ENCODE data around the gene UBE2F. TPM values are rescaled to one million over a fixed set of nuclear protein-coding genes. Genes with fewer than 3 reads are reported as not detected.
"Not testable (repeated sequence)": the region's sequence is repeated elsewhere in the genome, so short reads cannot be mapped to it uniquely, and the experiment has no call there.

UBE2F gene
- total and polyA plus RNA-seq, 12 donors = 26.8 to 101 (median 54.5) TPM

- WGBS, 4 donors = 85 to 91% (median 88%) methylated on average over 7 of the region's 7 CpGs
- Histone ChIP-seq H3K27ac (no peak overlapping the region), H3K27me3 (no peaks in the 10 kb centered on the region), H3K4me1 (replicated peaks in 1 of 2) (peaks cover 0 to 14% of the 10 kb centered on the region in 2 donors), H3K36me3 (replicated peaks in 1 of 2) (peaks cover 0 to 14% of the 10 kb centered on the region in 2 donors), H3K4me3 (no peak overlapping the region), H3K9me3 (replicated peaks in 1 of 3) (no peaks in the 10 kb centered on the region)
- TF ChIP-seq CTCF (IDR thresholded peaks at IDR 0.05) (no peak), POLR2A (IDR thresholded peaks at IDR 0.05) (no peak)
- intact Hi-C loops (cut with DNase I) = loop anchor here in 1 of 2 donors (5.0 kb wide), 1 partner anchor 97 kb away; the partner anchor contains the start of gene UBE2F
- peak in 1 of 7 donors; percentile 43 for DNase-seq
These were observed 97.6 kb downstream of the UBE2F start for GRCh38 chr2:238064376-238064775.

- Histone ChIP-seq H3K36me3 (replicated peaks in 1 of 2) (peaks cover 0 to 21% of the 10 kb centered on the region in 2 donors), H3K9me3 (replicated peaks in 1 of 3) (no peaks in the 10 kb centered on the region), H3K27ac (no peak overlapping the region), H3K4me1 (replicated peaks in 1 of 2) (peaks cover 0 to 7% of the 10 kb centered on the region in 2 donors), H3K4me3 (no peak overlapping the region), H3K27me3 (no peaks in the 10 kb centered on the region)
- no peak for TF ChIP-seq CTCF (IDR thresholded peaks at IDR 0.05)
- no peak for TF ChIP-seq POLR2A (IDR thresholded peaks at IDR 0.05)
- intact Hi-C loops (cut with DNase I) = no loop called here
- 86 to 93% (median 89%) methylated on average over 18 of the region's 18 CpGs for WGBS, 4 donors
- DNase-seq = peak in 1 of 7 donors; percentile 10
These were observed 98.4 kb downstream of the UBE2F start for GRCh38 chr2:238065071-238065846.

GRCh38 chr2:238066218-238066617 lies 99.4 kb downstream of the UBE2F start:
- H3K27me3 ChIP-seq = no peaks in the 10 kb centered on the region
- H3K36me3 ChIP-seq (replicated peaks in 1 of 2) = peaks cover 0 to 21% of the 10 kb centered on the region in 2 donors
- intact Hi-C loops (cut with DNase I) = no loop called here
- TF ChIP-seq CTCF (IDR thresholded peaks at IDR 0.05) (no peak), POLR2A (IDR thresholded peaks at IDR 0.05) (no peak)
- H3K9me3 ChIP-seq (replicated peaks in 1 of 3) = no peaks in the 10 kb centered on the region
- WGBS, 4 donors = 85 to 93% (median 88%) methylated on average over 9 of the region's 9 CpGs
- no peak overlapping the region for H3K27ac ChIP-seq
- peak in 1 of 7 donors; percentile 46 for DNase-seq
- H3K4me1 ChIP-seq (replicated peaks in 1 of 2) = peaks cover 0 to 7% of the 10 kb centered on the region in 2 donors
- H3K4me3 ChIP-seq = no peak overlapping the region

- H3K4me1 ChIP-seq (replicated peaks in 1 of 2); H3K4me3 ChIP-seq; H3K27me3 ChIP-seq; intact Hi-C loops (cut with DNase I); H3K27ac ChIP-seq; H3K9me3 ChIP-seq (replicated peaks in 1 of 3): not testable (repeated sequence)
- DNase-seq = peak in 1 of 7 donors; percentile 30
- peaks cover 0 to 21% of the 10 kb centered on the region in 2 donors for H3K36me3 ChIP-seq (replicated peaks in 1 of 2)
- WGBS, 4 donors = 95 to 98% (median 97%) methylated on average over 7 of the region's 7 CpGs
These were observed 99.9 kb downstream of the UBE2F start for GRCh38 chr2:238066718-238067117.

Measured in adrenal gland (tissue), 12 donors.